Hematopoietic multipotent progenitor cell treated with erythropoietin and hydrocortisone succinate and interleukin-3 and kit ligand, for 4 days (in vitro differentiated cells): ENCODE measurements around the gene NBAS.
"Not testable (repeated sequence)": the region's sequence is repeated elsewhere in the genome, so short reads cannot be mapped to it uniquely, and the experiment has no call there.

Experiments
- DNase-seq: peaks from one replicate; pipeline ENCODE4 v3.0.0-alpha.2; 2015

NBAS gene

GRCh38 chr2:15520346-15520745 is 40.8 kb downstream of the NBAS start:
- DNase-seq: no peak

- not testable (repeated sequence) for DNase-seq
Measured at GRCh38 chr2:15518759-15519158, 42.4 kb downstream of the NBAS start.

GRCh38 chr2:15517793-15518192 is 43.3 kb downstream of the NBAS start:
- peak; percentile 24 for DNase-seq

- DNase-seq: no peak
Measured at GRCh38 chr2:15511686-15512085, 49.4 kb downstream of the NBAS start.

- no peak for DNase-seq
Measured at GRCh38 chr2:15510552-15510951, 50.6 kb downstream of the NBAS start.

- no peak for DNase-seq
Measured at GRCh38 chr2:15510131-15510530, 51.0 kb downstream of the NBAS start.

- DNase-seq: no peak
Measured at GRCh38 chr2:15507697-15508096, 53.4 kb downstream of the NBAS start.

- no peak for DNase-seq
Measured at GRCh38 chr2:15507061-15507460, 54.1 kb downstream of the NBAS start.

GRCh38 chr2:15506229-15506819 is 54.8 kb downstream of the NBAS start:
- DNase-seq: no peak

GRCh38 chr2:15504882-15505663 is 56.1 kb downstream of the NBAS start:
- DNase-seq: no peak

- DNase-seq: not testable (repeated sequence)
Measured at GRCh38 chr2:15499251-15499650, 61.9 kb downstream of the NBAS start.

- peak; percentile 37 for DNase-seq
Measured at GRCh38 chr2:15498554-15498953, 62.6 kb downstream of the NBAS start.

GRCh38 chr2:15494877-15495276 is 66.3 kb downstream of the NBAS start:
- no peak for DNase-seq

GRCh38 chr2:15492773-15493325 is 68.3 kb downstream of the NBAS start:
- no peak for DNase-seq

GRCh38 chr2:15486770-15487169 is 74.4 kb downstream of the NBAS start:
- DNase-seq: no peak

GRCh38 chr2:15485949-15486348 is 75.2 kb downstream of the NBAS start:
- DNase-seq: no peak

- DNase-seq: no peak
Measured at GRCh38 chr2:15481000-15481399, 80.1 kb downstream of the NBAS start.

- no peak for DNase-seq
Measured at GRCh38 chr2:15480552-15480951, 80.6 kb downstream of the NBAS start.

- no peak for DNase-seq
Measured at GRCh38 chr2:15472876-15473275, 88.3 kb downstream of the NBAS start.

- no peak for DNase-seq
Measured at GRCh38 chr2:15472133-15472532, 89.0 kb downstream of the NBAS start.

GRCh38 chr2:15471606-15472005 is 89.5 kb downstream of the NBAS start:
- peak; percentile 11 for DNase-seq

- no peak for DNase-seq
Measured at GRCh38 chr2:15460112-15460620, 101.0 kb downstream of the NBAS start.

- no peak for DNase-seq
Measured at GRCh38 chr2:15458277-15458676, 102.9 kb downstream of the NBAS start.

GRCh38 chr2:15457868-15458267 is 103.3 kb downstream of the NBAS start:
- DNase-seq: no peak
